Measurements from ENCODE around the gene KATNA1. TPM values are rescaled to one million over a fixed set of nuclear protein-coding genes. Genes with fewer than 3 reads are reported as not detected.

Gene KATNA1
- polyA plus RNA-seq, 1 of the 3 experiments (the other 2 are of a cell fraction): 13.2 TPM

DNA sequence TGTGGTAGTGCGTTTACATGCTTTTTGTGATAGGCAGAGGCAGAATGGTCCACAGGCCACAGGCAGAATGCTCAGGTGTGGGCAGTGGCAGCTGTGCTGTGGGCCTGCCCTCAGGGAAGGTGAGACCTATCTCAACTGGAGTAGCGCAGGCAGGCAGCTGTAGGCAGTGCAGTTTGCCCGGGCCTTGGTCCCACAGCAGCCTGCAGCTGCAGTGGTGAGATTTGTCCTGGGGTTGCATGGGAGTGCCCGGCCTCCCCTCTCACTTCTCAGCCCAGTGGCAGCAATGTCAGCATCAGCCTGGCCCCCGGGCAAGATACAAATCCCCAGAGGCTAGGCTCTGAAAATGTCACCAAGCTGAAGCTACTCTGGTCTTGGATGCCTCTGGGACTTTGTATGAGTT, 96.6 kb downstream of the KATNA1 start (continued):
- TF ChIP-seq, protein P1, sequence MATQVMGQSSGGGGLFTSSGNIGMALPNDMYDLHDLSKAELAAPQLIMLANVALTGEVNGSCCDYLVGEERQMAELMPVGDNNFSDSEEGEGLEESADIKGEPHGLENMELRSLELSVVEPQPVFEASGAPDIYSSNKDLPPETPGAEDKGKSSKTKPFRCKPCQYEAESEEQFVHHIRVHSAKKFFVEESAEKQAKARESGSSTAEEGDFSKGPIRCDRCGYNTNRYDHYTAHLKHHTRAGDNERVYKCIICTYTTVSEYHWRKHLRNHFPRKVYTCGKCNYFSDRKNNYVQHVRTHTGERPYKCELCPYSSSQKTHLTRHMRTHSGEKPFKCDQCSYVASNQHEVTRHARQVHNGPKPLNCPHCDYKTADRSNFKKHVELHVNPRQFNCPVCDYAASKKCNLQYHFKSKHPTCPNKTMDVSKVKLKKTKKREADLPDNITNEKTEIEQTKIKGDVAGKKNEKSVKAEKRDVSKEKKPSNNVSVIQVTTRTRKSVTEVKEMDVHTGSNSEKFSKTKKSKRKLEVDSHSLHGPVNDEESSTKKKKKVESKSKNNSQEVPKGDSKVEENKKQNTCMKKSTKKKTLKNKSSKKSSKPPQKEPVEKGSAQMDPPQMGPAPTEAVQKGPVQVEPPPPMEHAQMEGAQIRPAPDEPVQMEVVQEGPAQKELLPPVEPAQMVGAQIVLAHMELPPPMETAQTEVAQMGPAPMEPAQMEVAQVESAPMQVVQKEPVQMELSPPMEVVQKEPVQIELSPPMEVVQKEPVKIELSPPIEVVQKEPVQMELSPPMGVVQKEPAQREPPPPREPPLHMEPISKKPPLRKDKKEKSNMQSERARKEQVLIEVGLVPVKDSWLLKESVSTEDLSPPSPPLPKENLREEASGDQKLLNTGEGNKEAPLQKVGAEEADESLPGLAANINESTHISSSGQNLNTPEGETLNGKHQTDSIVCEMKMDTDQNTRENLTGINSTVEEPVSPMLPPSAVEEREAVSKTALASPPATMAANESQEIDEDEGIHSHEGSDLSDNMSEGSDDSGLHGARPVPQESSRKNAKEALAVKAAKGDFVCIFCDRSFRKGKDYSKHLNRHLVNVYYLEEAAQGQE (IDR thresholded peaks at IDR 0.05; ENCODE audit: low read depth, low read length): no peak
- TF ChIP-seq YY1 (IDR thresholded peaks at IDR 0.05; ENCODE audit: low read depth) (no peak), CHD2 (IDR thresholded peaks at IDR 0.05; ENCODE audit: low read length, partially characterized antibody) (no peak), EZH2phosphoT487 (IDR thresholded peaks at IDR 0.05; ENCODE audit: borderline replicate concordance, low read depth) (no peak)

DNA sequence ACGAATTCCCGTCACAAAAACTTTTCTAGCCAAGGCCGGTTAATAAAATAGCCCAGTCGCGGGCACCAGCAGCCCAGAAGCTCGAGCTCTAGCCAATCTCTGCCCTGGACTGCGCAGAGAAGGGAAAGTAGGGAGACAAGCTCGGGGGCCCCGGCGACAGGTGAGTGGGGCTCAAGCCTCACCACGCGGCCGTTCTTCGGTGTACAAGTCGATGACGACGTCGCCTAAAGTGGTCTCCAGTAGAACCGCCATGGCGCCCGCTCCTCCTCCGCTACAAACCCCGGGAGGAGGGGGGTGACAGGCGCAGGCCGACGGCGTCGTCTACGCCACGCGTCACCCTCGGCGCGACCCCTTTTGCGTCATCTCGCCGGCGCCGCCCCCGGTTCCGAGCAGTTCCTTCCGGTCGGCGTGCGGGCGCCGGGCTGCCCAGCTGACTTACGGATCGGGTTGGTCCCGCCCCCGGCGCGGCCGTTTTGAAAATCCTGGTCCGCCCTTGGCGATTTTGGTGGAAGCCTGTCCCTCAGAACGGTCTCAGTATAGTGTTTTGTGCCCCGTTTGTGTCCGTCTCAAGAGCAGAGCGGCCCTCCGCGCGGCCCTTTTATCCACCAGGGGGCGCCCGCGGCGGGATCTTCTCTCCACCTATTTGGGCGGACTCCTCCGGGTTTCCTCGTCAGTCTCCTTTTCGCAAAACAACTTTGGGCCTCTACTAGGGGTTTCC, 102.6 kb downstream of the KATNA1 start, which contains the start of gene PPIL4:
TSS of gene PPIL4 (minus strand) at position 290 of the 718 bp plus-strand sequence. CDS start at position 252, 38 bp downstream.
- Histone ChIP-seq H3K36me3 (replicated peaks in 1 of 2; ENCODE audit: control insufficient read depth in 1 of 2, insufficient read depth in 2 of 2, low read length in 1 of 2) (peaks cover under 1 to 8% of the 10 kb centered on the region in 2 experiments), H3F3A (replicated peaks; ENCODE audit: insufficient read depth) (peaks cover 17% of the 10 kb centered on the region), H3K27me3 (ENCODE audit: insufficient read depth) (no peaks in the 10 kb centered on the region), H3K27ac (ENCODE audit: low read depth in 2 of 2, low read length in 1 of 2) (peak within 1 kb of the TSS; percentile 93 to 99), H4K20me1 (ENCODE audit: insufficient read depth) (peaks cover 29% of the 10 kb centered on the region), H3K9me3 (no peaks in the 10 kb centered on the region), H3K4me2 (peak within 1 kb of the TSS; percentile 78), H3K9ac (peak within 1 kb of the TSS; percentile 100), H3K4me3 (ENCODE audit: low read depth in 2 of 2, low read length in 1 of 2) (peak within 1 kb of the TSS; percentile 92 to 100), H3K9me2 (no peaks in the 10 kb centered on the region), H3K4me1 (ENCODE audit: control insufficient read depth in 1 of 2, insufficient read depth in 2 of 2, low read depth in 1 of 2, low read length in 1 of 2) (peaks cover 6 to 12% of the 10 kb centered on the region in 2 experiments; a peak in 3 of 4 replicates), H2AFZ (ENCODE audit: low read depth) (peak within 1 kb of the TSS; percentile 96), H3K79me2 (ENCODE audit: insufficient read depth) (peaks cover 49% of the 10 kb centered on the region)
- peak; percentile 96 for DNase-seq
- POLR2A ChIA-PET: interaction anchor here (0.6 to 1.4 kb wide), 3 partner anchors 20 to 353 kb away, joined by 3 read pairs; partner anchors contain the start of gene GINM1
- CTCF ChIA-PET: interaction anchor here (0.5 to 3.5 kb wide), 23 partner anchors 9 to 517 kb away, joined by 3 to 17 read pairs (median 3); no protein-coding TSS in a partner anchor
- WGBS (ENCODE audit: low lambda C conversion rate): under 1% methylated on average over 27 of the region's 71 CpGs
- TF ChIP-seq, protein P2, sequence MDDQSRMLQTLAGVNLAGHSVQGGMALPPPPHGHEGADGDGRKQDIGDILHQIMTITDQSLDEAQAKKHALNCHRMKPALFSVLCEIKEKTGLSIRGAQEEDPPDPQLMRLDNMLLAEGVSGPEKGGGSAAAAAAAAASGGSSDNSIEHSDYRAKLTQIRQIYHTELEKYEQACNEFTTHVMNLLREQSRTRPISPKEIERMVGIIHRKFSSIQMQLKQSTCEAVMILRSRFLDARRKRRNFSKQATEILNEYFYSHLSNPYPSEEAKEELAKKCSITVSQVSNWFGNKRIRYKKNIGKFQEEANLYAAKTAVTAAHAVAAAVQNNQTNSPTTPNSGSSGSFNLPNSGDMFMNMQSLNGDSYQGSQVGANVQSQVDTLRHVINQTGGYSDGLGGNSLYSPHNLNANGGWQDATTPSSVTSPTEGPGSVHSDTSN (IDR thresholded peaks at IDR 0.05): no peak
- TF ChIP-seq, protein P1 (IDR thresholded peaks at IDR 0.05; ENCODE audit: low read depth, low read length): 0 out of 2 replicates have a peak, but pooled peaks have one; percentile 31
- TF ChIP-seq RFX5 (IDR thresholded peaks at IDR 0.05; ENCODE audit: low read length) (no peak), RAD21 (IDR thresholded peaks at IDR 0.05; ENCODE audit: low read length) (peak; percentile 45), TEAD4 (IDR thresholded peaks at IDR 0.05; ENCODE audit: borderline replicate concordance, insufficient read depth) (no peak), TAF1 (IDR thresholded peaks at IDR 0.05; ENCODE audit: borderline replicate concordance, low read depth, low read length) (peak; percentile 59; the same call in 1 of the 2 replicates), FOSL2 (IDR thresholded peaks at IDR 0.05; ENCODE audit: borderline replicate concordance, low read depth) (no peak), YY1 (IDR thresholded peaks at IDR 0.05; ENCODE audit: low read depth) (peak; percentile 84), NRF1 (IDR thresholded peaks at IDR 0.05; ENCODE audit: low read depth, low read length) (no peak), EZH2phosphoT487 (IDR thresholded peaks at IDR 0.05; ENCODE audit: borderline replicate concordance, low read depth) (no peak), JUND (IDR thresholded peaks at IDR 0.05) (no peak), GABPA (IDR thresholded peaks at IDR 0.05; ENCODE audit: low read depth) (peak; percentile 86)
- TF ChIP-seq, protein P3, sequence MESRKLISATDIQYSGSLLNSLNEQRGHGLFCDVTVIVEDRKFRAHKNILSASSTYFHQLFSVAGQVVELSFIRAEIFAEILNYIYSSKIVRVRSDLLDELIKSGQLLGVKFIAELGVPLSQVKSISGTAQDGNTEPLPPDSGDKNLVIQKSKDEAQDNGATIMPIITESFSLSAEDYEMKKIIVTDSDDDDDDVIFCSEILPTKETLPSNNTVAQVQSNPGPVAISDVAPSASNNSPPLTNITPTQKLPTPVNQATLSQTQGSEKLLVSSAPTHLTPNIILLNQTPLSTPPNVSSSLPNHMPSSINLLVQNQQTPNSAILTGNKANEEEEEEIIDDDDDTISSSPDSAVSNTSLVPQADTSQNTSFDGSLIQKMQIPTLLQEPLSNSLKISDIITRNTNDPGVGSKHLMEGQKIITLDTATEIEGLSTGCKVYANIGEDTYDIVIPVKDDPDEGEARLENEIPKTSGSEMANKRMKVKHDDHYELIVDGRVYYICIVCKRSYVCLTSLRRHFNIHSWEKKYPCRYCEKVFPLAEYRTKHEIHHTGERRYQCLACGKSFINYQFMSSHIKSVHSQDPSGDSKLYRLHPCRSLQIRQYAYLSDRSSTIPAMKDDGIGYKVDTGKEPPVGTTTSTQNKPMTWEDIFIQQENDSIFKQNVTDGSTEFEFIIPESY (IDR thresholded peaks at IDR 0.05; ENCODE audit: borderline replicate concordance, low read depth): 0 out of 2 replicates have a peak, but pooled peaks have one; percentile 43
- TF ChIP-seq, protein P4, sequence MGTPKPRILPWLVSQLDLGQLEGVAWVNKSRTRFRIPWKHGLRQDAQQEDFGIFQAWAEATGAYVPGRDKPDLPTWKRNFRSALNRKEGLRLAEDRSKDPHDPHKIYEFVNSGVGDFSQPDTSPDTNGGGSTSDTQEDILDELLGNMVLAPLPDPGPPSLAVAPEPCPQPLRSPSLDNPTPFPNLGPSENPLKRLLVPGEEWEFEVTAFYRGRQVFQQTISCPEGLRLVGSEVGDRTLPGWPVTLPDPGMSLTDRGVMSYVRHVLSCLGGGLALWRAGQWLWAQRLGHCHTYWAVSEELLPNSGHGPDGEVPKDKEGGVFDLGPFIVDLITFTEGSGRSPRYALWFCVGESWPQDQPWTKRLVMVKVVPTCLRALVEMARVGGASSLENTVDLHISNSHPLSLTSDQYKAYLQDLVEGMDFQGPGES (IDR thresholded peaks at IDR 0.05; ENCODE audit: low read depth, low read length): no peak
